Heart left ventricle (tissue), 16 donors: ENCODE results near the gene SPP1. TPM values are rescaled to one million over a fixed set of nuclear protein-coding genes. Genes with fewer than 3 reads are reported as not detected.

Experiments
- ATAC-seq, 4 donors: fragments of 200-7000 bp; cut with Tn5 transposase; one replicate each; pipeline ENCODE4 v1.9.1; 2020 to 2022; ENCODE audit warnings: moderate library complexity in 4 of 4, mild to moderate bottlenecking in 3 of 4, moderate number of reproducible peaks in 1 of 4
- DNase-seq, 5 donors: peaks; one replicate each; pipeline ENCODE4 v3.0.0-alpha.2; 2020
- H3K27ac ChIP-seq, 12 donors: fragments of 200-600 bp; sonication (generic) in 4 of 12; one replicate each; pipeline versions ENCODE4 v1.5.0 to v1.8.0; 2016 to 2022; ENCODE audit warnings: mild to moderate bottlenecking in 2 of 12
- H3K27me3 ChIP-seq, 9 donors: fragments of 200-600 bp; sonication (generic) in 2 of 9; one replicate each; pipeline versions ENCODE4 v1.5.1 to v1.8.0; 2016 to 2022; ENCODE audit warnings: mild to moderate bottlenecking in 3 of 9
- H3K36me3 ChIP-seq, 9 donors: fragments of 200-600 bp; sonication (generic) in 2 of 9; one replicate each; pipeline versions ENCODE4 v1.5.0 to v1.8.0; 2018 to 2022; ENCODE audit warnings: mild to moderate bottlenecking in 2 of 9
- H3K4me1 ChIP-seq, 12 donors: fragments of 200-600 bp; sonication (generic) in 4 of 12; one replicate each; pipeline versions ENCODE4 v1.5.0 to v1.8.0; 2016 to 2022; ENCODE audit warnings: mild to moderate bottlenecking in 3 of 12
- H3K4me3 ChIP-seq, 12 donors: fragments of 200-600 bp; sonication (generic) in 4 of 12; one replicate each; pipeline versions ENCODE4 v1.5.0 to v1.8.0; 2017 to 2022; ENCODE audit warnings: mild to moderate bottlenecking in 9 of 12, moderate library complexity in 4 of 12
- H3K9me3 ChIP-seq, 12 donors: fragments of 200-600 bp; sonication (generic) in 4 of 12; one replicate each; pipeline versions ENCODE4 v1.5.0 to v1.8.0; 2016 to 2022; ENCODE audit warnings: mild to moderate bottlenecking in 1 of 12
- POLR2A ChIP-seq, 2 donors: fragments of 450-650 bp; IDR thresholded peaks; one replicate each; pipeline ENCODE4 v1.6.1; 2017; ENCODE audit warnings: antibody characterized with exemption in 2 of 2, mild to moderate bottlenecking in 2 of 2, moderate library complexity in 2 of 2
- WGBS, 4 donors: extraction: QIAGEN DNeasy Blood & Tissue Kit in 2 of 4; methylation state at CpG; one replicate each; pipeline versions ENCODE4 v1.1.5 to v1.1.7; 2013 to 2018; 5-methylcytosine and 5-hydroxymethylcytosine counted together
- intact Hi-C, 10 donors: fragments of 100-400 bp; cut with DNase I; formaldehyde crosslinking; loops; one replicate each; pipeline versions ENCODE4 v1.11.1 to v1.14.2; 2022
- polyA plus RNA-seq, 2 donors: library from polyadenylated mRNA; stranded (reverse); fragments of 200-250 nt; gene quantifications; one replicate each; pipeline ENCODE4 v1.2.3, GENCODE V29; 2013
- total RNA-seq, 9 donors: library from RNA; depleted of rRNA in 2 of 9; stranded (reverse); fragments of >200 nt in 2 of 9; fragmentation: NEBNext Ultra II Directional in 3 of 9; extraction: Animal tissue kit (Norgen Biotek cat#: 25700) in 3 of 9; gene quantifications; one replicate each; pipeline versions ENCODE4 v1.1.0 to v1.2.4, GENCODE V29; 2016 to 2023
- TF ChIP-seq, protein P1 (sequence below), 12 donors: fragments of 200-600 bp; sonication (generic) in 4 of 12; IDR thresholded peaks; one replicate each; pipeline versions ENCODE4 v1.5.0 to v1.8.0; 2018 to 2022; ENCODE audit warnings: antibody characterized with exemption in 12 of 12, mild to moderate bottlenecking in 5 of 12
- donor health status: ischemic (EF 13 %, LVEDD 7.1; RV severe dilation, severe dysfunction).
- donor health status: healthy with polysubstance abuse.
- donor health status: DM: no; HTN: yes; CAD: no.
- donor health status: DM: no; HTN: no; CAD: no.
- donor health status: ischemic (EF 25% LVEDD 6.9; RV normal size, moderate dysfunction).
- donor health status: ischemic (EF 25% LVEDD 5.7; RV mildly dilated, moderate dysfunction).
- donor health status: healthy.
- donor health status: DM: yes; HTN: yes; CAD: no.
- donor health status: ischemic (EF 35%, LVEDD 5.7; RV mildly dilated, moderate dysfunction).
- donor health status: nonischemic (EF 11% LVEDD 7.7; RV severe dilation, severe dysfunction).
- donor health status: DM: yes; HTN: yes; CAD: no.
- donor health status: PGD.
- donor health status: ischemic (EF 29% LVEDD 5.4; RV normal size, mild dysfunction).
- donor health status: nonischemic (EF 23%, LVEDD 6.1; RV moderate dilation, normal function).

The SPP1 gene
- total and polyA plus RNA-seq, 11 donors: 1.6 to 1,074 (median 11.4) TPM

DNA sequence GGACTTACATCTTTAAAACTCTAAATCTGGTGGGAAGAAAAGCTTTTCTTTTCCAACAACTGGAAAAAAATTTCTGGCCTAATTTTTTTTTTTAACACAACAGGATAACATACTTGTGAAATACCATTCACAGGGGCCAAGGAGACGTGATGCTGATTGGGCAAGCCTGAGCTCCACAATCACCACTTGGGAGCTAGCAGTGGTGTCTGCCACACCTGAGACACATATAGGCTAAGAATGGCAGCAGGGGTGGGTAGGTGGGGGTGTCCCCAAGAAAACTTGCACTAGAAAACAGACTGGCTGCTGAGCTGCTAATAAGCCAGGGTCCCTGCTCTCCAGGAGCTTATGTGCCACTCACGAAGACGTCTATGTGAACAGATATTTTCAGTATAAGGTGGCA is 26.4 kb downstream of the SPP1 start:
- intact Hi-C loops: no loop called here
- Histone ChIP-seq H3K4me1 (peaks cover 0 to 32% (median 2%) of the 10 kb centered on the region in 12 donors), H3K9me3 (peaks cover 0 to 3% (median 0%) of the 10 kb centered on the region in 12 donors), H3K4me3 (no peak overlapping the region), H3K27me3 (no peaks in the 10 kb centered on the region), H3K27ac (no peak overlapping the region), H3K36me3 (no peaks in the 10 kb centered on the region)
- DNase-seq: no peak
- TF ChIP-seq POLR2A (IDR thresholded peaks at IDR 0.05): no peak
- TF ChIP-seq, protein P1, sequence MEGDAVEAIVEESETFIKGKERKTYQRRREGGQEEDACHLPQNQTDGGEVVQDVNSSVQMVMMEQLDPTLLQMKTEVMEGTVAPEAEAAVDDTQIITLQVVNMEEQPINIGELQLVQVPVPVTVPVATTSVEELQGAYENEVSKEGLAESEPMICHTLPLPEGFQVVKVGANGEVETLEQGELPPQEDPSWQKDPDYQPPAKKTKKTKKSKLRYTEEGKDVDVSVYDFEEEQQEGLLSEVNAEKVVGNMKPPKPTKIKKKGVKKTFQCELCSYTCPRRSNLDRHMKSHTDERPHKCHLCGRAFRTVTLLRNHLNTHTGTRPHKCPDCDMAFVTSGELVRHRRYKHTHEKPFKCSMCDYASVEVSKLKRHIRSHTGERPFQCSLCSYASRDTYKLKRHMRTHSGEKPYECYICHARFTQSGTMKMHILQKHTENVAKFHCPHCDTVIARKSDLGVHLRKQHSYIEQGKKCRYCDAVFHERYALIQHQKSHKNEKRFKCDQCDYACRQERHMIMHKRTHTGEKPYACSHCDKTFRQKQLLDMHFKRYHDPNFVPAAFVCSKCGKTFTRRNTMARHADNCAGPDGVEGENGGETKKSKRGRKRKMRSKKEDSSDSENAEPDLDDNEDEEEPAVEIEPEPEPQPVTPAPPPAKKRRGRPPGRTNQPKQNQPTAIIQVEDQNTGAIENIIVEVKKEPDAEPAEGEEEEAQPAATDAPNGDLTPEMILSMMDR (IDR thresholded peaks at IDR 0.05): no peak
- whole genome bisulfite sequencing, 4 donors: 61 to 88% (median 76%) methylated on average over 3 of the region's 3 CpGs
- no peak for ATAC-seq

DNA sequence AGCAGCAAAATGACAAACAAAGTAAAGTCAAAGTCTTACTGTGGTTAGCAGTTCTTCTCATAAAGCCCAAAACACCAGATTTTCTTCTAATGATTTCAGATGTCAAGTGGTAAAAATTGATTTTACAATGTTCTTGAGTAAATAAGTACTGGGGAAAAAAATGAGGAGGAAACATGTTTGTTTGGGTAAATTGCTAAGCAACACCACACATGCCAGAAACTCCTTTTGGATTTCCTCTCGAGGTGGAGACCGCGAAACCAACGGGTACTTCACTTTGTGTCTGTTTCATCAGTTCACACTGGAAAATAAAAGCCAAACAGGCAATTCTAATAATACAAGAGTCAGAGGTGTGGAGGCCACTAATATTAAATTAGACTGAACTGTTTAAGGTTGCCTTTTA is 27.3 kb downstream of the SPP1 start:
- Histone ChIP-seq H3K36me3 (no peaks in the 10 kb centered on the region), H3K27me3 (no peaks in the 10 kb centered on the region), H3K4me3 (no peak overlapping the region), H3K4me1 (peaks cover 0 to 35% (median 5%) of the 10 kb centered on the region in 12 donors), H3K9me3 (peaks cover 0 to 3% (median 0%) of the 10 kb centered on the region in 12 donors), H3K27ac (peak overlapping the region in 1 of 12 donors; percentile 8)
- 40 to 69% (median 53%) methylated on average over 4 of the region's 4 CpGs for WGBS, 4 donors
- no peak for ATAC-seq
- DNase-seq: no peak
- TF ChIP-seq, protein P1 (IDR thresholded peaks at IDR 0.05): no peak
- TF ChIP-seq POLR2A (IDR thresholded peaks at IDR 0.05): no peak
- intact Hi-C loops: no loop called here

DNA sequence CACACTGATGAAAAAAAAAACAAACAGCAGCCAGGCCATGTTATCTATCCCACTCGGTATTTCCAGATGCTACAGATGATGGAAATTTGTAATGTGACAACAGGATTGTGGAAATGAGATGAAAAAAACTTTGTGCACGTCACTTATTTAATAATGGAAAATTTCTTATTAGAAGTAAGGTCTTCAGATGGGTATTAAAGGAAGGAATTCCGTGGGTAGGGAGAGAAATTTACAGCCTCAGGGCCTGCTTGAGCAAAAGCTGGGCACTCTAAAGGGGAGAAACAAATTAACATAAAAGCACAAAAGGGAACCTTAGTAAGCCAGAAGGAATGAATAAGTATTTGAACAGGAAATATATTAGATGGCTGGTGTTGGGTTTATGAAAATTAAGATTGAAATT is 27.7 kb downstream of the SPP1 start:
- TF ChIP-seq POLR2A (IDR thresholded peaks at IDR 0.05): no peak
- TF ChIP-seq, protein P1 (IDR thresholded peaks at IDR 0.05): no peak
- intact Hi-C loops: no loop called here
- no peaks in the 10 kb centered on the region for H3K27me3 ChIP-seq
- no peak for ATAC-seq
- H3K9me3 ChIP-seq: peaks cover 0 to 3% (median 0%) of the 10 kb centered on the region in 12 donors
- DNase-seq: no peak
- no peak overlapping the region for H3K4me3 ChIP-seq
- H3K4me1 ChIP-seq: peaks cover 0 to 35% (median 5%) of the 10 kb centered on the region in 12 donors
- H3K36me3 ChIP-seq: no peaks in the 10 kb centered on the region
- H3K27ac ChIP-seq: no peak overlapping the region
- 57 to 79% (median 65%) methylated on average over 3 of the region's 3 CpGs for WGBS, 4 donors

DNA sequence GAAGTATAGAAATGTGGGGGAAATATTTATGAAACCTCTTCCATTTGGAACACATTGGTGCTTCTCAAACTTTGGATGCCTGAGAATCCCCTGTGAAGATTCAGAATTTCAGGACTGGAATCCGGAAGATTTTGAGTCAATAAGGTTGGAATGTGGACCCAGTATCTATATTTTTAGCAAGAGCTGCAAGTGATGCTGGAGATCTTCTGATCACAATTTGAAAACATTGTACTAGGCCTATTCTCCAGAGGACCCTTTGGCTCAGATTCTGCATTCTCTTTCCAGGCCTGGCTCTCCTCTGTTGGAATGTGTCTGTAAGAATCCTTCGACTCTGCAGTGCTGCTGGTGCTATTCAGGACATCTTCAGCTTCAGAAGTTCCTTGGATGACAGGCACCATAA is 29.6 kb downstream of the SPP1 start:
- peak in 2 of 5 donors; percentile 29 to 33 for DNase-seq
- Histone ChIP-seq H3K9me3 (peaks cover 0 to 3% (median 0%) of the 10 kb centered on the region in 12 donors), H3K4me1 (peaks cover 0 to 50% (median 20%) of the 10 kb centered on the region in 12 donors), H3K36me3 (no peaks in the 10 kb centered on the region), H3K27me3 (no peaks in the 10 kb centered on the region), H3K27ac (peak overlapping the region in 1 of 12 donors; percentile 52), H3K4me3 (no peak overlapping the region)
- 53 to 79% (median 65%) methylated on average over 2 of the region's 2 CpGs for WGBS, 4 donors
- no peak for TF ChIP-seq POLR2A (IDR thresholded peaks at IDR 0.05)
- intact Hi-C loops: no loop called here
- ATAC-seq: no peak

DNA sequence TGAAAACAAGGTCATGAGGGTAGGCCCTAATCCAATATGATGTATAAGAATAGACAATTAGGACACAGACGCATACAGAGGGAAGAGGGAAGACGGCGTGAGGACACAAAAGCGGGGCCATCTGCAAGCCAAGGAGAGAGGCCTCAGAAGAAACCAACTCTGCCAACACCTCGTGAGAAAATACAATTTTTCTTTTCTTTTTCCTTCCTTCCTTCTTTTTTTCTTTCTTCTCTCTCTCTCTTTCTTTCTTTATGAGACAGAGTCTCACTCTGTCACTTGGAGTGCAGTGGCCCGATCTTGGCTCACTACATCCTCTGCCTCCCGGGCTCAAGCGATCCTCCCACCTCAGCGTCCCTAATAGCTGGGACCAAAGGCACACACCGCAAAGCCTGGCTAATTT is 30.4 kb downstream of the SPP1 start:
- TF ChIP-seq POLR2A (IDR thresholded peaks at IDR 0.05): no peak
- TF ChIP-seq, protein P1 (IDR thresholded peaks at IDR 0.05): no peak
- Histone ChIP-seq H3K4me1 (peaks cover 0 to 59% (median 28%) of the 10 kb centered on the region in 12 donors), H3K27ac (peak overlapping the region in 1 of 12 donors; percentile 52), H3K36me3 (no peaks in the 10 kb centered on the region), H3K27me3 (no peaks in the 10 kb centered on the region), H3K4me3 (no peak overlapping the region), H3K9me3 (peaks cover 0 to 3% (median 0%) of the 10 kb centered on the region in 12 donors)
- ATAC-seq: no peak
- no peak for DNase-seq
- intact Hi-C loops: no loop called here
- 96 to 98% (median 98%) methylated on average over 10 of the region's 10 CpGs for WGBS, 4 donors
